OCI-LY3 (cell line): ENCODE measurements around the gene ZNF223.

Experiments
- H2AFZ ChIP-seq: fragments of 200-600, 300-600 bp; shearing (Covaris generic); 2 replicates; pipeline ENCODE4 v1.6.0; 2014; ENCODE audit warnings: antibody characterized with exemption, low read depth, low read length
- H3K27ac ChIP-seq: fragments of 200-600, 300-600 bp; sonication (generic); 2 replicates; pipeline ENCODE4 v1.5.1; 2014; ENCODE audit warnings: mild to moderate bottlenecking, low read length, moderate library complexity, mixed read lengths
- H3K27me3 ChIP-seq: fragments of 200-600, 300-600 bp; sonication (generic); 2 replicates; pipeline ENCODE4 v1.6.1; 2014; ENCODE audit warnings: low read depth, low read length, mixed read lengths
- H3K36me3 ChIP-seq: fragments of 200-600, 300-600 bp; sonication (generic); replicated peaks from 2 replicates; pipeline ENCODE3; 2014; ENCODE audit warnings: low read depth, low read length, mixed read lengths
- H3K4me1 ChIP-seq: fragments of 300-600, 200-600 bp; sonication (generic); 2 replicates; pipeline ENCODE4 v1.6.1; 2014; ENCODE audit warnings: low read length, mixed read lengths
- H3K4me2 ChIP-seq: fragments of 200-600, 300-600 bp; sonication (generic); 2 replicates; pipeline ENCODE4 v1.6.1; 2014; ENCODE audit warnings: low read length, mixed read lengths
- H3K4me3 ChIP-seq: fragments of 300-600, 200-600 bp; sonication (generic); 2 replicates; pipeline ENCODE4 v1.5.1; 2014; ENCODE audit warnings: antibody characterized with exemption, mild to moderate bottlenecking, low read length, moderate library complexity
- H3K79me2 ChIP-seq: fragments of 300-600, 200-600 bp; shearing (Covaris generic); 2 replicates; pipeline ENCODE4 v1.6.1; 2014; ENCODE audit warnings: mild to moderate bottlenecking, low read length, mixed read lengths
- H3K9ac ChIP-seq: fragments of 300-600, 200-600 bp; shearing (Covaris generic); 2 replicates; pipeline ENCODE4 v1.6.0; 2014; ENCODE audit warnings: mild to moderate bottlenecking, low read length, moderate library complexity
- H3K9me3 ChIP-seq: fragments of 200-600, 300-600 bp; shearing (Covaris generic); 2 replicates; pipeline ENCODE4 v1.6.1; 2014; ENCODE audit warnings: low read length, mixed read lengths; ENCODE audit not compliant: insufficient read depth
- H4K20me1 ChIP-seq: fragments of 200-600, 300-600 bp; sonication (generic); 2 replicates; pipeline ENCODE4 v1.6.1; 2016; ENCODE audit warnings: low read length, mixed read lengths; ENCODE audit not compliant: insufficient read depth
- EZH2phosphoT487 ChIP-seq: fragments of 200-600 bp; shearing (Covaris generic); IDR thresholded peaks from 2 replicates; pipeline ENCODE4 v1.6.1; 2018; ENCODE audit warnings: antibody characterized with exemption, mixed run types, low read depth
- TF ChIP-seq, protein P1 (sequence below): fragments of 200-600, 300-600 bp; sonication (generic); IDR thresholded peaks from 2 replicates; pipeline ENCODE4 v1.5.1; 2014; ENCODE audit warnings: antibody characterized with exemption, low read length, low read depth

The ZNF223 gene

GRCh38 chr19:44032001-44032610, 19.7 kb upstream of the ZNF223 start:
- Histone ChIP-seq H3K9me3 (peaks cover 21% of the 10 kb centered on the region), H3K79me2 (no peaks in the 10 kb centered on the region), H2AFZ (no peak overlapping the region), H3K27ac (no peak overlapping the region), H3K36me3 (peaks cover 50% of the 10 kb centered on the region), H3K4me1 (no peaks in the 10 kb centered on the region), H3K27me3 (no peaks in the 10 kb centered on the region), H3K4me2 (no peak overlapping the region), H4K20me1 (no peaks in the 10 kb centered on the region), H3K9ac (no peak overlapping the region), H3K4me3 (no peak overlapping the region)
- TF ChIP-seq, protein P1, sequence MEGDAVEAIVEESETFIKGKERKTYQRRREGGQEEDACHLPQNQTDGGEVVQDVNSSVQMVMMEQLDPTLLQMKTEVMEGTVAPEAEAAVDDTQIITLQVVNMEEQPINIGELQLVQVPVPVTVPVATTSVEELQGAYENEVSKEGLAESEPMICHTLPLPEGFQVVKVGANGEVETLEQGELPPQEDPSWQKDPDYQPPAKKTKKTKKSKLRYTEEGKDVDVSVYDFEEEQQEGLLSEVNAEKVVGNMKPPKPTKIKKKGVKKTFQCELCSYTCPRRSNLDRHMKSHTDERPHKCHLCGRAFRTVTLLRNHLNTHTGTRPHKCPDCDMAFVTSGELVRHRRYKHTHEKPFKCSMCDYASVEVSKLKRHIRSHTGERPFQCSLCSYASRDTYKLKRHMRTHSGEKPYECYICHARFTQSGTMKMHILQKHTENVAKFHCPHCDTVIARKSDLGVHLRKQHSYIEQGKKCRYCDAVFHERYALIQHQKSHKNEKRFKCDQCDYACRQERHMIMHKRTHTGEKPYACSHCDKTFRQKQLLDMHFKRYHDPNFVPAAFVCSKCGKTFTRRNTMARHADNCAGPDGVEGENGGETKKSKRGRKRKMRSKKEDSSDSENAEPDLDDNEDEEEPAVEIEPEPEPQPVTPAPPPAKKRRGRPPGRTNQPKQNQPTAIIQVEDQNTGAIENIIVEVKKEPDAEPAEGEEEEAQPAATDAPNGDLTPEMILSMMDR = no peak
- TF ChIP-seq EZH2phosphoT487 = no peak

DNA sequence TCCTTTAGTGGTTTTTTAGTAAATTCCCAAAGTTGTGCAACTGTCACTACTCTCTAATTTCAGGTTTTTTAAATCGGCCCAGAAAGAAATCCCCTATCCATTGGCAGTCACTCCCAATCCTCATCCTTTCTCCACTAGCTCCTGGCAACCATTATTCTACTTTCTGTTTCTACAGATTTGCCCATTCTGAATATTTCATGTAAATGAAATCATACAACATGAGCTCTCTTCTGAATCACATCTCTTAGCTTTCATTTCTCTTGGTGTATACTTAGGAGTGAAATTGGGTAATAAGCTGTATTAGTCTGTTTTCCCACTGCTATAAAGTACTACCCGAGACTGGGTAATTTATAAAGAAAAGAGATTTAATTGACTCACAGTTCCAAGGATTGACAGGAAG, 9.7 kb upstream of the ZNF223 start:
- Histone ChIP-seq H3K27me3 (no peaks in the 10 kb centered on the region), H3K4me2 (no peak overlapping the region), H3K9me3 (peaks cover 2% of the 10 kb centered on the region; the same call in 1 of the 2 replicates), H3K36me3 (no peaks in the 10 kb centered on the region), H3K79me2 (no peaks in the 10 kb centered on the region), H4K20me1 (no peaks in the 10 kb centered on the region), H3K4me1 (no peaks in the 10 kb centered on the region), H2AFZ (no peak overlapping the region), H3K27ac (no peak overlapping the region), H3K9ac (no peak overlapping the region), H3K4me3 (no peak overlapping the region)
- TF ChIP-seq, protein P1 = no peak
- TF ChIP-seq EZH2phosphoT487 = no peak

- Histone ChIP-seq H3K27me3 (no peaks in the 10 kb centered on the region), H3K27ac (no peak overlapping the region), H3K36me3 (no peaks in the 10 kb centered on the region), H3K9me3 (peaks cover 6% of the 10 kb centered on the region; the same call in 1 of the 2 replicates), H3K79me2 (no peaks in the 10 kb centered on the region), H3K4me1 (no peaks in the 10 kb centered on the region), H3K9ac (no peak overlapping the region), H2AFZ (no peak overlapping the region), H4K20me1 (no peaks in the 10 kb centered on the region), H3K4me3 (no peak overlapping the region), H3K4me2 (no peak overlapping the region)
- TF ChIP-seq EZH2phosphoT487 = no peak
- TF ChIP-seq, protein P1 = no peak
These were observed 841 bp upstream of the ZNF223 start for GRCh38 chr19:44050740-44051649.

DNA sequence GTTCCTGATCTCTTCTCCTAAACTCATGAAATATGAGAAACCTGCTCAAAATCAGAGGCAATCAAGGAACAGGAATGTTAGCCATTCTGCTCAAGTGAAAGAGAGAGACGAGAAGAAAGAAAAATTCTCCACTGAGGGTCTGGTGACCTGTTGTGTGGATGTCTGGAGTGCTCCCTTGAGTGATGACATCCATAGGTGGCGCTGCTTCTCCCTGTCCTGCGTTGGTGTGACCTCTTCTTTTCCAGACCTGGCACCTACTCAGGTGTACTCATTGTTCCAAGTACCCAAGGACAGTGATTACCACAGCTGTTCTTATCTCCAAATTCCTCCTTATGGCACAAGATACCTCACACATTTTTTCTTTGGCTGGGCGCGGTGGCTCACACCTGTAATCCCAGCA, 4.0 kb downstream of the ZNF223 start:
- Histone ChIP-seq H3K4me3 (no peak overlapping the region), H3K4me1 (no peaks in the 10 kb centered on the region), H3K27me3 (no peaks in the 10 kb centered on the region), H3K36me3 (no peaks in the 10 kb centered on the region), H3K9me3 (peaks cover 6% of the 10 kb centered on the region; the same call in 1 of the 2 replicates), H3K4me2 (no peak overlapping the region), H3K9ac (no peak overlapping the region), H3K79me2 (no peaks in the 10 kb centered on the region), H4K20me1 (no peaks in the 10 kb centered on the region), H2AFZ (no peak overlapping the region), H3K27ac (no peak overlapping the region)
- TF ChIP-seq, protein P1 = peak; percentile 11; the same call in 1 of the 2 replicates
- no peak for TF ChIP-seq EZH2phosphoT487
